SK-N-SH (cell line): ENCODE measurements around the gene F2R. TPM values are rescaled to one million over a fixed set of nuclear protein-coding genes. Genes with fewer than 3 reads are reported as not detected.

Experiments used
- CTCF ChIA-PET: fragments of 300-600, 350-600 bp; formaldehyde crosslinking; extraction: SDS; loops from one replicate; lab custom pipeline; 2021; lab: Yijun Ruan, JAX
- POLR2A ChIA-PET: fragments of 350-600 bp; sonication (Branson Sonifier 250); formaldehyde crosslinking; extraction: SDS; loops from one replicate; lab custom pipeline; 2020; ENCODE audit warnings: antibody characterized with exemption, inconsistent platforms; lab: Yijun Ruan, JAX
- DNase-seq: peaks from one replicate; pipeline ENCODE4 v3.0.0; 2012
- H2AFZ ChIP-seq: fragments of 200-600 bp; sonication (generic); 2 replicates; pipeline ENCODE4 v1.8.1; 2016; ENCODE audit warnings: antibody characterized with exemption, mild to moderate bottlenecking, low read depth
- H3F3A ChIP-seq: fragments of 200-600 bp; sonication (generic); replicated peaks from 2 replicates; pipeline ENCODE3; 2016; ENCODE audit warnings: antibody characterized with exemption, mild to moderate bottlenecking; ENCODE audit not compliant: insufficient read depth
- H3K27ac ChIP-seq, 2 experiments: fragments of 200-500 bp in 1 of 2; fragments of 200-600 bp in 1 of 2; sonication (Bioruptor generic) in 1 of 2; sonication (generic), shearing (Covaris generic) in 1 of 2; 2 replicates each; pipeline versions ENCODE4 v1.5.1 to v1.6.1; 2014 to 2016; ENCODE audit warnings: low read depth in 2 of 2, inconsistent platforms in 1 of 2, low read length in 1 of 2, mild to moderate bottlenecking in 1 of 2, mixed read lengths in 1 of 2
- H3K27me3 ChIP-seq: fragments of 200-600 bp; sonication (generic), shearing (Covaris generic); 2 replicates; pipeline ENCODE4 v1.6.1; 2016; ENCODE audit warnings: mixed run types; ENCODE audit not compliant: insufficient read depth
- H3K36me3 ChIP-seq, 2 experiments: fragments of 200-500 bp in 1 of 2; fragments of 200-600 bp in 1 of 2; sonication (Bioruptor generic) in 1 of 2; sonication (generic) in 1 of 2; replicated peaks in 1 of 2; 2 replicates each; pipeline versions ENCODE3 to v1.5.1; 2014 to 2016; ENCODE audit warnings: low read length in 1 of 2, mild to moderate bottlenecking in 1 of 2; ENCODE audit not compliant: insufficient read depth in 2 of 2, control insufficient read depth in 1 of 2
- H3K4me1 ChIP-seq, 2 experiments: fragments of 200-500 bp in 1 of 2; fragments of 200-600 bp in 1 of 2; sonication (Bioruptor generic) in 1 of 2; sonication (generic), shearing (Covaris generic) in 1 of 2; 2 replicates each; pipeline versions ENCODE4 v1.5.1 to v1.6.1; 2014 to 2016; ENCODE audit warnings: low read depth in 1 of 2, low read length in 1 of 2, mixed run types in 1 of 2; ENCODE audit not compliant: insufficient read depth in 2 of 2, control insufficient read depth in 1 of 2
- H3K4me2 ChIP-seq: fragments of 200-600 bp; sonication (generic), shearing (Covaris generic); 2 replicates; pipeline ENCODE4 v1.6.1; 2017; ENCODE audit warnings: mixed run types
- H3K4me3 ChIP-seq, 2 experiments: fragments of 200-500 bp in 1 of 2; fragments of 200-600 bp in 1 of 2; sonication (Bioruptor generic) in 1 of 2; sonication (generic), shearing (Covaris generic) in 1 of 2; 2 replicates each; pipeline versions ENCODE4 v1.5.1 to v1.8.1; 2014 to 2016; ENCODE audit warnings: low read depth in 2 of 2, inconsistent platforms in 1 of 2, low read length in 1 of 2, mild to moderate bottlenecking in 1 of 2, mixed read lengths in 1 of 2, moderate library complexity in 1 of 2
- H3K79me2 ChIP-seq: fragments of 200-600 bp; sonication (generic); 2 replicates; pipeline ENCODE4 v1.8.1; 2017; ENCODE audit warnings: mild to moderate bottlenecking; ENCODE audit not compliant: insufficient read depth
- H3K9ac ChIP-seq: fragments of 200-600 bp; sonication (generic); 2 replicates; pipeline ENCODE4 v1.6.1; 2017; ENCODE audit warnings: mixed run types
- H3K9me2 ChIP-seq: fragments of 200-600 bp; sonication (generic); 2 replicates; pipeline ENCODE4 v1.6.1; 2017; ENCODE audit warnings: mixed run types
- H3K9me3 ChIP-seq: fragments of 200-600 bp; sonication (generic); 2 replicates; pipeline ENCODE4 v1.6.1; 2017; ENCODE audit warnings: mixed run types, mild to moderate bottlenecking, moderate library complexity
- H4K20me1 ChIP-seq: fragments of 200-600 bp; sonication (generic); 2 replicates; pipeline ENCODE4 v1.6.1; 2017; ENCODE audit warnings: mild to moderate bottlenecking, mixed run types; ENCODE audit not compliant: insufficient read depth
- EP300 ChIP-seq, 2 experiments: IDR thresholded peaks; 2 replicates each; pipeline versions ENCODE4 v1.4.0 to v1.6.1; 2012; ENCODE audit warnings: borderline replicate concordance in 1 of 2, low read depth in 1 of 2, low read length in 1 of 2
- EZH2phosphoT487 ChIP-seq: fragments of 200-600 bp; sonication (generic); IDR thresholded peaks from 2 replicates; pipeline ENCODE4 v1.6.1; 2017; ENCODE audit warnings: low read depth, mixed run types, mild to moderate bottlenecking, antibody characterized with exemption, moderate library complexity, borderline replicate concordance
- FOSL2 ChIP-seq: IDR thresholded peaks from 2 replicates; pipeline ENCODE4 v1.4.0; 2012; ENCODE audit warnings: low read depth, mild to moderate bottlenecking, moderate library complexity, borderline replicate concordance
- FOXJ3 ChIP-seq: sonication (generic); formaldehyde crosslinking; IDR thresholded peaks from 2 replicates; pipeline ENCODE4 v1.5.1; 2020; ENCODE audit warnings: mild to moderate bottlenecking, missing genetic modification reagents
- GABPA ChIP-seq: IDR thresholded peaks from 2 replicates; pipeline ENCODE4 v1.4.0; 2012; ENCODE audit warnings: low read depth, mild to moderate bottlenecking
- IRF3 ChIP-seq: fragments of 150-350 bp; IDR thresholded peaks from 2 replicates; pipeline ENCODE4 v1.6.1; 2016; ENCODE audit warnings: mild to moderate bottlenecking, low read depth, low read length
- MEF2A ChIP-seq: IDR thresholded peaks from 2 replicates; pipeline ENCODE4 v1.4.0; 2012; ENCODE audit warnings: low read depth, borderline replicate concordance
- RAD21 ChIP-seq: IDR thresholded peaks from 2 replicates; pipeline ENCODE4 v1.6.1; 2012; ENCODE audit warnings: mild to moderate bottlenecking, low read length
- REST ChIP-seq: IDR thresholded peaks from 2 replicates; pipeline ENCODE4 v1.6.1; 2012; ENCODE audit warnings: mild to moderate bottlenecking, low read depth, low read length, moderate library complexity
- RFX5 ChIP-seq: IDR thresholded peaks from 2 replicates; pipeline ENCODE4 v1.6.1; 2012; ENCODE audit warnings: mild to moderate bottlenecking, improper control_type of control experiment, low read length
- RXRA ChIP-seq: IDR thresholded peaks from 2 replicates; pipeline ENCODE4 v1.4.0; 2012; ENCODE audit warnings: low read depth, mild to moderate bottlenecking, borderline replicate concordance
- SIN3A ChIP-seq: IDR thresholded peaks from 2 replicates; pipeline ENCODE4 v1.6.1; 2012; ENCODE audit warnings: low read depth, mild to moderate bottlenecking, low read length, moderate library complexity, borderline replicate concordance
- SMC3 ChIP-seq: IDR thresholded peaks from 2 replicates; pipeline ENCODE4 v1.6.1; 2012; ENCODE audit warnings: low read depth, low read length, improper control_type of control experiment
- TEAD4 ChIP-seq: IDR thresholded peaks from 2 replicates; pipeline ENCODE4 v1.4.0; 2012; ENCODE audit warnings: mild to moderate bottlenecking, borderline replicate concordance; ENCODE audit not compliant: insufficient read depth
- ZBTB33 ChIP-seq: IDR thresholded peaks from 2 replicates; pipeline ENCODE4 v1.4.0; 2012; ENCODE audit warnings: low read depth, borderline replicate concordance
- WGBS: methylation state at CpG from one replicate; pipeline ENCODE4 v1.1.6; 2017; ENCODE audit warnings: low lambda C conversion rate; 5-methylcytosine and 5-hydroxymethylcytosine counted together
- polyA plus RNA-seq, 3 experiments: library from polyadenylated mRNA; depleted of rRNA; stranded (reverse); fragments of >200 nt; gene quantifications; 2 replicates each; pipeline ENCODE4 v1.2.3, GENCODE V29; 2012

The F2R gene
- polyA plus RNA-seq, 1 of the 3 experiments (the other 2 are of a cell fraction) = 212 TPM

DNA sequence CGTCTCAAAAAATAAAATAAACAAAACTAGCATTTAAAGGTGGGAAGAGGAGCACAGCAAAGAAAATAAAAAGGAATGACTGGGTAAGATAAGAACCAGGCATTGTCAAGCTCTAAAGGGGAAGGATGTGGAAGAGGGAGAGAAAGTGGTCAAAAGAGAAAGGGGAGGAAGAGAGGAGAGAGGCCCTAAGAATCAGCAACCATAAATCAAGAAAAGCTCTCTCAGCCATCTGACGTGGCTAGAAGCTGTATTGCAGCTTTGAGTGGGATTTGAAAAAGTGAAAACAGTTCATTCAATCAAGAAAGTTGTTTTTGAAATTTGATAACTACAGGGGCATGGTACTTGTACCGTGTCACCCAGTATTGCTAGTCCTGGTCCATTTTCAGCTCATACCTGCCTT is 45.4 kb upstream of the F2R start:
- ChIA-PET POLR2A (no interaction called here), CTCF (interaction anchor here (1.5 kb wide), 1 partner anchor 104 kb away, joined by 4 read pairs; no protein-coding TSS in a partner anchor)
- Histone ChIP-seq H3K4me1 (no peaks in the 10 kb centered on the region), H3K4me2 (no peak overlapping the region), H3K27ac (no peak overlapping the region), H2AFZ (no peak overlapping the region), H3K9ac (no peak overlapping the region), H3K9me2 (no peaks in the 10 kb centered on the region), H4K20me1 (no peaks in the 10 kb centered on the region), H3K27me3 (no peaks in the 10 kb centered on the region), H3F3A (no peaks in the 10 kb centered on the region), H3K4me3 (no peak overlapping the region), H3K79me2 (no peaks in the 10 kb centered on the region), H3K9me3 (no peaks in the 10 kb centered on the region), H3K36me3 (no peaks in the 10 kb centered on the region)
- no peak for DNase-seq
- TF ChIP-seq RFX5 = no peak
- TF ChIP-seq IRF3 = no peak
- TF ChIP-seq RXRA = no peak
- TF ChIP-seq MEF2A = no peak
- TF ChIP-seq TEAD4 = no peak
- TF ChIP-seq FOSL2 = no peak
- no peak for TF ChIP-seq REST
- no peak for TF ChIP-seq FOXJ3 (CRISPR knock-in tag)
- TF ChIP-seq RAD21 = no peak
- 94% methylated on average over 3 of the region's 3 CpGs for WGBS

DNA sequence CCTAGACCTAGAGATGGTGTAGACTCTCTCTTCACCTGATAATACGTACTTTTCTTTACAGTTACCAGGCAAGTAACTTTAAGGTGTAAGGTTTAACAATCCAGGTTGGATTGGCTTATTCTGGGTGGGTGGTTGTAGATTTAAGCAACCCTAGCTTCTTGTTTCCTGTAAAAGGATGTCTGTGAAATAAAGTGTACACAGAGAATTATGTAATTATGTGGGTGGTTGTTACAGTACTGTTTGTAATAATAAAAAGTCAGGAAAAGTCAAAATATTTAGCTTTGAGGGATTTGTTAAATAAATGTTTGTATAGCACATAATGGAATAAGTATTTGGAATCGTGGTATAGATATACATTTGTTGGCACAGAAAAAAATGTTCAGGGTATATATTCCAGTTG is 43.7 kb upstream of the F2R start:
- H3K9me2 ChIP-seq = no peaks in the 10 kb centered on the region
- no peaks in the 10 kb centered on the region for H3K27me3 ChIP-seq
- ChIA-PET CTCF (no interaction called here), POLR2A (no interaction called here)
- no peak overlapping the region for H3K4me2 ChIP-seq
- H3K9ac ChIP-seq = no peak overlapping the region
- no peaks in the 10 kb centered on the region for H3K9me3 ChIP-seq
- H3K36me3 ChIP-seq = no peaks in the 10 kb centered on the region
- no peak overlapping the region for H2AFZ ChIP-seq
- no peaks in the 10 kb centered on the region for H3F3A ChIP-seq
- DNase-seq = no peak
- no peak overlapping the region for H3K4me3 ChIP-seq
- H3K4me1 ChIP-seq = no peaks in the 10 kb centered on the region
- no peaks in the 10 kb centered on the region for H3K79me2 ChIP-seq
- WGBS = 82% methylated on average over 2 of the region's 2 CpGs
- no peak overlapping the region for H3K27ac ChIP-seq
- no peaks in the 10 kb centered on the region for H4K20me1 ChIP-seq
- TF ChIP-seq RAD21 (no peak), ZBTB33 (no peak), FOSL2 (no peak), SIN3A (no peak), REST (no peak), SMC3 (no peak), TEAD4 (no peak), EZH2phosphoT487 (no peak), EP300 (IDR thresholded peaks at IDR 0.05; ENCODE audit: borderline replicate concordance in 1 of 2, low read depth in 1 of 2, low read length in 1 of 2) (no peak), GABPA (no peak)
